Ishikawa (cell line): Measurements from ENCODE around the gene ZNF836.

ENCODE experiments used
- CEBPB ChIP-seq: IDR thresholded peaks from 2 replicates; pipeline ENCODE4 v1.6.1; 2012
- CREB1 ChIP-seq: IDR thresholded peaks from 2 replicates; pipeline ENCODE4 v1.6.1; 2012; ENCODE audit warnings: low read depth
- EGR1 ChIP-seq: IDR thresholded peaks from 2 replicates; pipeline ENCODE4 v1.6.1; 2012
- EP300 ChIP-seq: IDR thresholded peaks from 2 replicates; pipeline ENCODE4 v1.6.1; 2012; ENCODE audit warnings: borderline replicate concordance
- FOXM1 ChIP-seq: IDR thresholded peaks from 2 replicates; pipeline ENCODE4 v1.6.1; 2012; ENCODE audit warnings: low read depth, borderline replicate concordance
- MAX ChIP-seq: IDR thresholded peaks from 2 replicates; pipeline ENCODE4 v1.6.1; 2012
- NFIC ChIP-seq: IDR thresholded peaks from 2 replicates; pipeline ENCODE4 v1.6.1; 2012
- RAD21 ChIP-seq: IDR thresholded peaks from 2 replicates; pipeline ENCODE4 v1.6.1; 2012; ENCODE audit warnings: low read depth
- REST ChIP-seq: IDR thresholded peaks from 2 replicates; pipeline ENCODE4 v1.6.1; 2012; ENCODE audit warnings: low read depth, mild to moderate bottlenecking
- TAF1 ChIP-seq: IDR thresholded peaks from 2 replicates; pipeline ENCODE4 v1.6.1; 2012; ENCODE audit warnings: low read depth, mild to moderate bottlenecking
- TCF12 ChIP-seq: IDR thresholded peaks from 2 replicates; pipeline ENCODE4 v1.6.1; 2012; ENCODE audit warnings: low read depth
- TEAD4 ChIP-seq: IDR thresholded peaks from 2 replicates; pipeline ENCODE4 v1.6.1; 2012
- YY1 ChIP-seq: IDR thresholded peaks from 2 replicates; pipeline ENCODE4 v1.6.1; 2012; ENCODE audit warnings: low read depth
- ZBTB7A ChIP-seq: IDR thresholded peaks from 2 replicates; pipeline ENCODE4 v1.6.1; 2012; ENCODE audit warnings: low read depth
- TF ChIP-seq, protein P1 (sequence below): IDR thresholded peaks from 2 replicates; pipeline ENCODE4 v1.6.1; 2012

Gene ZNF836

DNA sequence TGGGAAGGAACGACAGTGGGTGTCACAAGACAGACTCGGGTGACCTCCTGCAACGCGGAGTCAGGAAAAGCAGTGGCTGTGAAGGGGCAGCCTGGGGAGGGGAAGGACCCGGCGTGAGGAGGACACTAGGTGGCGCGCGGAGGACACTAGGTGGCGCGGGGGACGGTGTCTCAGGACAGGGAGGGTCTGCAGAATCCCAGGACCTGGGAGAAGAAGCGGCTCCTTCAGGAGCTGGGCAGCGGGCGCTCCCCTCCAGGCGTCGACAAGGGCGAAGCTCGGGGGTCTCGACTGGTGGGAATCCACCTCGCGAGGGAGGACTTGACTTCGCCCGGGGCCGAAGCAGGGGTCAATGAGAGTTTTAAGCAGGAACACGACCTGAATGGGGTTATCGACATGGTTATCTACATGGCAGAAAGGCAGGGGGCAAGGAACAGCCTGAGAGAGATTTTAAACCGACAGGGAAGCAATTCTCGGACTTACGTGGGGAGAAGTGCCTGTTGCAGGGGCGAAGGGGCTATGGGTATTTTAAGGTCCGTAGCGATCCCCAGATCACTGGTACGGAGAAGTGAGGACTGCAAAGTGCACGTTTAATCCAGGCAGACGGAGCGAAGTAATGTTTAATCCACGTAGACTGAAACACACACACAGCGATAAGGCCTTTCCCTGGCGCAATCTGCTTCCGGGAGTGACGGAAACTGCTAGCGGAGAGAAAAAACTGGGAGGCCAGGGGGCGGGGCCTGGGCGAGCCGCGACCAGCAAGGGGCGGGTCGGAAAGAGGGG is 32.0 kb downstream of the ZNF836 start, which contains the start of gene ZNF616:
Gene ZNF616, minus strand, starts transcription at position 687 of the 780 bp plus-strand sequence. CDS start 9,426 bp downstream, outside the sequence.
- TF ChIP-seq EP300 (no peak), NFIC (no peak), ZBTB7A (peak; percentile 54; the same call in 1 of the 2 replicates), TEAD4 (no peak), CEBPB (no peak), TCF12 (no peak), CREB1 (no peak), YY1 (no peak), MAX (peak; percentile 38; the same call in 1 of the 2 replicates), RAD21 (peak; percentile 77), TAF1 (peak; percentile 62), EGR1 (no peak), REST (no peak)
- TF ChIP-seq, protein P1, sequence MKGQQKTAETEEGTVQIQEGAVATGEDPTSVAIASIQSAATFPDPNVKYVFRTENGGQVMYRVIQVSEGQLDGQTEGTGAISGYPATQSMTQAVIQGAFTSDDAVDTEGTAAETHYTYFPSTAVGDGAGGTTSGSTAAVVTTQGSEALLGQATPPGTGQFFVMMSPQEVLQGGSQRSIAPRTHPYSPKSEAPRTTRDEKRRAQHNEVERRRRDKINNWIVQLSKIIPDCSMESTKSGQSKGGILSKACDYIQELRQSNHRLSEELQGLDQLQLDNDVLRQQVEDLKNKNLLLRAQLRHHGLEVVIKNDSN, result no peak

GRCh38 chr19:52138983-52139251 is 32.5 kb downstream of the ZNF836 start:
- TF ChIP-seq NFIC (no peak), REST (no peak), TAF1 (no peak), CREB1 (no peak), MAX (no peak), TEAD4 (no peak), TCF12 (no peak), EP300 (no peak), RAD21 (no peak), EGR1 (no peak), ZBTB7A (no peak), CEBPB (no peak)
- TF ChIP-seq, protein P1, result no peak

DNA sequence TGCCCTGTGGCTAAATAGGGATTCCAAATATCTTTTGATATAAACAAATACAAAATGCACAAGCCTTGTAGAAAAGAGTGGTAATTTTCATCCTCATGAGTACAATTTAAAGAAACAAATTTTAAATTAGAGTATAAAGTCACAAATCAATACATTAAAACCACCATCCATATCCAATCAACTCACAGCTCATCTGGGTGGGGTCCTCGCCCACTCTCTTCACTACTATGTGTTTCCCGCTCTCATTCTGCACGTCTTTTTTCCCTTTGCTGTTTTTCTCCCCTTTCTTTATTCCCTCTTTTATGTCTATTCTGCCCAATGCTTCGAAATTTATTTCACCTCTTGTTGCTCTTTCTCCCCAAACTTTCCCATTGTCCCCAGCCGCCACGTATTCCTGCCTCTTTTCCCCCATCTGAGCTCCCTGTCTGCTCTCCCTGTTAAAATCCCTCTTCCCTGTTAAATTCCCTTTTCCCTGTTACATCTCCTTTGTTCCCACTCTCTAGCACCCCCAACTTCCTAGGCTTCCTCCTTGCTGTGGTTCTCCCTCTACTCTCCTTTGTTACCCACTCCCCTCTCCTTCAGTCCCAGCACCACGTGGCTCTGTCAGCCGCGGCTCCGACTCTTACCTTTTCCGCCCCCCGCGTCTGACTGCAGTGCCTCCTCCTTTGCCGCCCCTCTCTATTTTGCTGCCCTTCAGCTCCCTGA is 33.0 kb downstream of the ZNF836 start:
- TF ChIP-seq RAD21 (no peak), FOXM1 (no peak), YY1 (no peak), NFIC (no peak), MAX (peak; percentile 85)
- TF ChIP-seq, protein P1, result peak; percentile 76

DNA sequence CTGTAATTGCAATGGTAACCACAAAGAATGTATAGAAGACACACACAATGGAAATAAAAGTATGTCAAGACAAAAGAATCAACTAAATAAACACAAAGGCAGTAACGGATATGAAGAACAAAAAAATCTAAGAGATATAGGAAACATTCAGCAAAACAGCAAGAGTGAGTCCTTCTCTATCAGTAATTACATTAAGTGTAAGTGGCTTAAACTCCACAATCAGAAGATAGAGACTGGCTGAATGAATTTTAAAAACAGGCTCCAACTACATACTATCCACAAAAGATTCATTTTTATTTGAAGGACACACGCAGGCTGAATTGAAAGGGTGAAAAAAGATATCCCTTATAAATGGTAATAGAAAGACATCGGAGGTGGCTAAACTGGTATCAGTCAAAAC is 51.1 kb downstream of the ZNF836 start:
- TF ChIP-seq MAX, result no peak
- no peak for TF ChIP-seq CEBPB
- no peak for TF ChIP-seq NFIC
- no peak for TF ChIP-seq CREB1
- no peak for TF ChIP-seq TEAD4
- TF ChIP-seq EP300, result no peak
- no peak for TF ChIP-seq REST
- no peak for TF ChIP-seq YY1
- no peak for TF ChIP-seq TCF12
- no peak for TF ChIP-seq FOXM1
- TF ChIP-seq TAF1, result no peak
- TF ChIP-seq ZBTB7A, result no peak
- TF ChIP-seq, protein P1, result no peak
- TF ChIP-seq RAD21, result no peak
- TF ChIP-seq EGR1, result no peak
